Loucy (cell line): Measurements from ENCODE around the gene ASS1.

Experiments used
- CTCF ChIP-seq: fragments of 200-600 bp; sonication (generic); conservative IDR thresholded peaks from 2 replicates; pipeline ENCODE4 v1.5.1; 2014; ENCODE audit warnings: mild to moderate bottlenecking, antibody characterized with exemption, low read length
- EZH2phosphoT487 ChIP-seq: fragments of 200-600 bp; IDR thresholded peaks from 2 replicates; pipeline ENCODE4 v1.6.1; 2018; ENCODE audit warnings: antibody characterized with exemption, mild to moderate bottlenecking, moderate library complexity, borderline replicate concordance

GRCh38 chr9:130424595-130425454 is 19.9 kb upstream of the ASS1 start:
- TF ChIP-seq CTCF: no peak
- no peak for TF ChIP-seq EZH2phosphoT487
